ENCODE measurements around the gene GID4.
A peak's percentile ranks its signal among the peaks of the same experiment; 100 is the strongest.

- TF ChIP-seq CTCF (IDR thresholded peaks at IDR 0.05; ENCODE audit: low read depth, low read length, missing input control) (no peak), JUND (IDR thresholded peaks at IDR 0.05) (peak in 1 of 2 donors; percentile 75), YY1 (IDR thresholded peaks at IDR 0.05) (peak; percentile 58), MAX (IDR thresholded peaks at IDR 0.05) (no peak), ZBTB33 (IDR thresholded peaks at IDR 0.05) (no peak)
Observed at GRCh38 chr17:18117533-18117932, 78.3 kb downstream of the GID4 start.
